Measurements from ENCODE around the gene ZMYND10. TPM values are rescaled to one million over a fixed set of nuclear protein-coding genes. Genes with fewer than 3 reads are reported as not detected.

ZMYND10 gene
- total and polyA plus RNA-seq, 2 donors (not counting 3 experiments of a cell fraction or from before 2014, with no cell fraction given) = 0.25 to 0.38 TPM

DNA sequence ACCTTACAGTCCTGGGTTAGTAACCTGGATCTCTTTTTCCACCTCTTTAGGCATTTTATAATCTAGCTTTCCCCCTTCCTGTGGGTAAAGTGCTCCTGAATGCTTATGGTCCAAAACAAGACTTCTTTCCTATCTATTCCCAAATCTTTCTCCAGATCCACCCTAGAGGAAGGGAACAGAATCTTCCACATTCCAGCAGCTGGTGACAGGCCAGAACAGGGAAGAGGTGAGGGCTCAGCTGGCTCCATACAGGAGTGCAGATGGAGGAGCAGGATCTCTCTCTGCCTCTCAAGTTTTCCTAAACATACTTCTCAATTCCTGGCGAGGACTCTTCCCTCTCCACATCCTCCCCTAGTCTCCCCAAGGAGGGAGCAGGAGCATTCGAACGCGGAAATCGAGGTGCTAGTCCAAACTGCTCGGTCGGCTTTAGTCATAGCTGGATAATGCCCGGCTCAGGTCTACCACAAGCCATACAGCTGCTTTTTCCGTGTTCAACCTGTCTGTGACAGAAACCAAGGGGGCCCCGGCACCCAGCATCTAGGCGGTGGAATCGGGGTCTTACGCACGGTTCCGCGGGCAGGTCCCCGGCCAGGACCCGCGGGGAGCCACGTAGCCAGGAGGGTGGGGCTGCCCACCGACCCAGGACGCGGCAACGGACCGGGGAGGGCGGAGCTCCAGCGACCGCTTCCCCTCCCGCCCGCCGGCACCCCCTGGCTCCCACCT, 8.9 kb downstream of the ZMYND10 start:
- intact Hi-C loops (cut with micrococcal nuclease) = loop anchor here (1.0 kb wide), 2 partner anchors 8 to 37 kb away; partner anchors contain the start of genes HYAL3, NAA80 and TUSC2
- H3K9me3 ChIP-seq (replicated peaks; ENCODE audit: control insufficient read depth, insufficient read depth, low read length) = no peaks in the 10 kb centered on the region
- H4K20me1 ChIP-seq (replicated peaks; ENCODE audit: control insufficient read depth, extremely low read depth, insufficient read depth, low read length) = no peaks in the 10 kb centered on the region
- H3K27ac ChIP-seq (ENCODE audit: insufficient read depth, low read depth, low read length) = peak overlapping the region; percentile 95
- POLR2A ChIA-PET = interaction anchor here (0.5 to 6.1 kb wide), 5 partner anchors 9 to 207 kb away, joined by 3 to 38 read pairs (median 7); partner anchors contain the start of genes HYAL2, HYAL3, NAA80 and TUSC2
- no peaks in the 10 kb centered on the region for H3K9me1 ChIP-seq (replicated peaks; ENCODE audit: control insufficient read depth, extremely low read depth, insufficient read depth, low read length)
- CTCF ChIA-PET = interaction anchor here (0.9 to 5.0 kb wide), 10 partner anchors 9 to 275 kb away, joined by 3 to 66 read pairs (median 8); partner anchors contain the start of genes CISH, CYB561D2, HYAL2 and HYAL3
- FAIRE-seq (peak; percentile 26), DNase-seq (ENCODE audit: low read depth, low spot score) (peak; percentile 37)
- dilution Hi-C loops (cut with MboI; ENCODE audit: extremely low pct_ligation_motif_present, low sequenced_read_pairs) = no loop called here
- H3K36me3 ChIP-seq (ENCODE audit: control insufficient read depth in 2 of 2, extremely low read depth in 1 of 2, insufficient read depth in 2 of 2, low read length in 2 of 2) = peaks cover under 1 to 5% of the 10 kb centered on the region in 2 experiments
- H2AFZ ChIP-seq (ENCODE audit: low read depth, low read length) = no peak overlapping the region
- TSS peak; percentile 63 for BruUV-seq (replicated peaks)
- peak overlapping the region; percentile 92 for H3K9ac ChIP-seq (replicated peaks; ENCODE audit: extremely low read depth, insufficient read depth, low read length)
- peaks cover 43% of the 10 kb centered on the region for H3K4me1 ChIP-seq (ENCODE audit: control insufficient read depth, extremely low read depth, insufficient read depth, low read length)
- peak overlapping the region; percentile 85 to 93 (median 90) for H3K4me3 ChIP-seq (replicated peaks in 1 of 3; ENCODE audit: insufficient read depth in 1 of 3, low read depth in 1 of 3, low read length in 3 of 3)
- no peaks in the 10 kb centered on the region for H3K27me3 ChIP-seq (ENCODE audit: control insufficient read depth in 2 of 2, insufficient read depth in 2 of 2, low read length in 2 of 2)
- peak overlapping the region; percentile 93 for H3K4me2 ChIP-seq (ENCODE audit: insufficient read depth, low read length)
- peaks cover 54% of the 10 kb centered on the region for H3K79me2 ChIP-seq (ENCODE audit: control insufficient read depth, insufficient read depth, low read length)
- no peak for TF ChIP-seq POLR2A (IDR thresholded peaks at IDR 0.05; ENCODE audit: low read depth, low read length)
- TF ChIP-seq GATA2 (IDR thresholded peaks at IDR 0.05; ENCODE audit: insufficient read depth, insufficient read length, low read depth, low read length) = peak; percentile 16
- no peak for TF ChIP-seq FOS (IDR thresholded peaks at IDR 0.05; ENCODE audit: borderline replicate concordance, insufficient read depth, low read length)

DNA sequence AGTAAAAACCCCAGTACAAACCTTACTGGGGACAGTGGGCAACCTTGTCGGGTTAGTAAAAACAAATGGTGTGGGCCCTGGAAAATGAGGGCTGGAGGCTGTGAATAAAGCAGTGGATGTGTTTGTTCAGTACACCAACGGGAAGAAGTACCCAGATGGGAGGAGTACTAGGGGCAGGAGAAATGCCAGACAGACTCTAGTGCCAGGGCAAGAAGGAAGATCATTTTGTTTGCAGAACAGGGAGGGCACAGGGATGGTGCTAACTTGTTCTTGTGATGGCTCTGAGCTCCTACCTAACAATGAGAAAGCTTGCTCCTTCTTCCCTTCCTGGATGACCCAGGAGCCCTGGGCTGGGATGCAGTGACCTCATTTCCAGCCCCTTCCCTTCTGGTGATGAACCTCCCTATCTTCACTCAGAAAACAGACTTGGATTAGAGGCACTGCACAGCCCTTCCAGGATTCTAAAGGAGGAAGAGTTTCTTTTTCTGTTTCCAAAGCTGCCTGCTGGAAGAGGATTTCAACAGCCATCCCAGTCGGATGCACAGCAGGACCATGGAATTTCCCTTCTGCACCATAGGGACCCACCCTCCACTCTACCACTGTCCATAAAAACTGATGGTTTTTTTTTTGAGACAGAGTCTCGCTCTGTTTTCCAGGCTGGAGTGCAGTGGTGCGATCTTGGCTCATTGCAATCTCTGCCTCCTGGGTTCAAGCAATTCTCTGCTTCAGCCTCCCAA, 11.0 kb downstream of the ZMYND10 start:
- peak overlapping the region in 1 of 3 experiments; percentile 24 for H3K4me3 ChIP-seq (replicated peaks in 1 of 3; ENCODE audit: insufficient read depth in 1 of 3, low read depth in 1 of 3, low read length in 3 of 3)
- no peak overlapping the region for H2AFZ ChIP-seq (ENCODE audit: low read depth, low read length)
- H3K9ac ChIP-seq (replicated peaks; ENCODE audit: extremely low read depth, insufficient read depth, low read length) = peak overlapping the region; percentile 78
- no peaks in the 10 kb centered on the region for H3K9me1 ChIP-seq (replicated peaks; ENCODE audit: control insufficient read depth, extremely low read depth, insufficient read depth, low read length)
- intact Hi-C loops (cut with micrococcal nuclease) = loop anchor here (1.0 kb wide), 1 partner anchor 11 kb away; no protein-coding TSS in a partner anchor
- peaks cover 20 to 26% of the 10 kb centered on the region in 2 experiments for H3K36me3 ChIP-seq (ENCODE audit: control insufficient read depth in 2 of 2, extremely low read depth in 1 of 2, insufficient read depth in 2 of 2, low read length in 2 of 2)
- H3K79me2 ChIP-seq (ENCODE audit: control insufficient read depth, insufficient read depth, low read length) = peaks cover 60% of the 10 kb centered on the region
- BruUV-seq (replicated peaks) = no TSS peak
- DNase-seq (ENCODE audit: low read depth, low spot score) (peak; percentile 47), FAIRE-seq (no peak)
- H3K27ac ChIP-seq (ENCODE audit: insufficient read depth, low read depth, low read length) = peak overlapping the region; percentile 95
- peak overlapping the region; percentile 93 for H3K4me2 ChIP-seq (ENCODE audit: insufficient read depth, low read length)
- no peak for TF ChIP-seq MYC (IDR thresholded peaks at IDR 0.05; ENCODE audit: low read depth, low read length)
- TF ChIP-seq, protein P1, sequence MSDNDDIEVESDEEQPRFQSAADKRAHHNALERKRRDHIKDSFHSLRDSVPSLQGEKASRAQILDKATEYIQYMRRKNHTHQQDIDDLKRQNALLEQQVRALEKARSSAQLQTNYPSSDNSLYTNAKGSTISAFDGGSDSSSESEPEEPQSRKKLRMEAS (IDR thresholded peaks at IDR 0.05; ENCODE audit: insufficient read depth, insufficient read length) = no peak
- no peak for TF ChIP-seq JUN (IDR thresholded peaks at IDR 0.05; ENCODE audit: borderline replicate concordance, insufficient read depth, insufficient read length, low read depth)
- peaks cover 36% of the 10 kb centered on the region for H3K4me1 ChIP-seq (ENCODE audit: control insufficient read depth, extremely low read depth, insufficient read depth, low read length)
- dilution Hi-C loops (cut with MboI; ENCODE audit: extremely low pct_ligation_motif_present, low sequenced_read_pairs) = no loop called here
- ChIA-PET CTCF (interaction anchor here (0.6 to 5.0 kb wide), 5 partner anchors 11 to 208 kb away, joined by 3 to 66 read pairs (median 4); partner anchors contain the start of gene HYAL2), POLR2A (interaction anchor here (6.1 kb wide), 1 partner anchor 12 kb away, joined by 38 read pairs; the partner anchor contains the start of gene HYAL2)
- no peaks in the 10 kb centered on the region for H4K20me1 ChIP-seq (replicated peaks; ENCODE audit: control insufficient read depth, extremely low read depth, insufficient read depth, low read length)
- no peaks in the 10 kb centered on the region for H3K9me3 ChIP-seq (replicated peaks; ENCODE audit: control insufficient read depth, insufficient read depth, low read length)
- no peaks in the 10 kb centered on the region for H3K27me3 ChIP-seq (ENCODE audit: control insufficient read depth in 2 of 2, insufficient read depth in 2 of 2, low read length in 2 of 2)

All from endothelial cell of umbilical vein (primary cell).